ENCODE data around the gene CNOT3.

DNA sequence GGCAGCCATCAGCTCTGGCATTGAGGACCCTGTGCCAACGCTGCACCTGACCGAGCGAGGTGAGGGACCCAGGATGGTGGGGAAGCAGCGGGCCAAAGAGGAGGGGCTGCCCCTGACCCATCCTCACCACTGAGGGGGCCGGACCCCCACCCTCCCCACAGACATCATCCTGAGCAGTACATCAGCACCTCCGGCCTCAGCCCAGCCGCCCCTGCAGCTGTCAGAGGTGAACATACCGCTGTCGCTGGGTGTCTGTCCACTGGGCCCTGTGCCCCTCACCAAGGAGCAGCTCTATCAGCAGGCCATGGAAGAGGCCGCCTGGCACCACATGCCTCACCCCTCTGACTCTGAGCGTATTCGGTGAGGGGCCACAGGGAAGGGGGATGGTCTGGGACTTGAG, 14.7 kb downstream of the CNOT3 start:
- TF ChIP-seq, protein P1, sequence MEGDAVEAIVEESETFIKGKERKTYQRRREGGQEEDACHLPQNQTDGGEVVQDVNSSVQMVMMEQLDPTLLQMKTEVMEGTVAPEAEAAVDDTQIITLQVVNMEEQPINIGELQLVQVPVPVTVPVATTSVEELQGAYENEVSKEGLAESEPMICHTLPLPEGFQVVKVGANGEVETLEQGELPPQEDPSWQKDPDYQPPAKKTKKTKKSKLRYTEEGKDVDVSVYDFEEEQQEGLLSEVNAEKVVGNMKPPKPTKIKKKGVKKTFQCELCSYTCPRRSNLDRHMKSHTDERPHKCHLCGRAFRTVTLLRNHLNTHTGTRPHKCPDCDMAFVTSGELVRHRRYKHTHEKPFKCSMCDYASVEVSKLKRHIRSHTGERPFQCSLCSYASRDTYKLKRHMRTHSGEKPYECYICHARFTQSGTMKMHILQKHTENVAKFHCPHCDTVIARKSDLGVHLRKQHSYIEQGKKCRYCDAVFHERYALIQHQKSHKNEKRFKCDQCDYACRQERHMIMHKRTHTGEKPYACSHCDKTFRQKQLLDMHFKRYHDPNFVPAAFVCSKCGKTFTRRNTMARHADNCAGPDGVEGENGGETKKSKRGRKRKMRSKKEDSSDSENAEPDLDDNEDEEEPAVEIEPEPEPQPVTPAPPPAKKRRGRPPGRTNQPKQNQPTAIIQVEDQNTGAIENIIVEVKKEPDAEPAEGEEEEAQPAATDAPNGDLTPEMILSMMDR (IDR thresholded peaks at IDR 0.05) = no peak
- TF ChIP-seq POLR2A (IDR thresholded peaks at IDR 0.05) = no peak
